KMS-11 (cell line): ENCODE results near the gene HTRA3.

Source experiments
- H2AFZ ChIP-seq: fragments of 200-600 bp; sonication (generic); 2 replicates; pipeline ENCODE4 v1.6.1; 2016; ENCODE audit warnings: antibody characterized with exemption, mixed run types, low read depth
- H3K27ac ChIP-seq: fragments of 200-600 bp; sonication (generic); 2 replicates; pipeline ENCODE4 v1.6.1; 2016; ENCODE audit warnings: mild to moderate bottlenecking, mixed run types
- H3K27me3 ChIP-seq: fragments of 200-600 bp; sonication (generic); 2 replicates; pipeline ENCODE4 v1.6.1; 2017; ENCODE audit warnings: mild to moderate bottlenecking, low read depth, mixed run types, moderate library complexity; ENCODE audit not compliant: insufficient read depth
- H3K36me3 ChIP-seq: fragments of 200-600 bp; sonication (generic); 2 replicates; pipeline ENCODE4 v1.6.1; 2017; ENCODE audit warnings: mild to moderate bottlenecking, mixed run types; ENCODE audit not compliant: insufficient read depth
- H3K4me1 ChIP-seq: fragments of 200-600 bp; sonication (generic); 2 replicates; pipeline ENCODE4 v1.6.1; 2016; ENCODE audit warnings: mild to moderate bottlenecking, low read depth, mixed run types; ENCODE audit not compliant: poor library complexity, severe bottlenecking
- H3K4me2 ChIP-seq: fragments of 200-600 bp; sonication (generic); 2 replicates; pipeline ENCODE4 v1.7.0; 2016; ENCODE audit warnings: mild to moderate bottlenecking, mixed run types
- H3K4me3 ChIP-seq: fragments of 200-600 bp; sonication (generic); IDR thresholded peaks from 2 replicates; pipeline ENCODE4 v1.6.1; 2017; ENCODE audit warnings: low read depth, low read length, mixed read lengths; ENCODE audit not compliant: insufficient read depth
- H3K79me2 ChIP-seq: fragments of 200-600 bp; sonication (generic); 2 replicates; pipeline ENCODE4 v1.6.1; 2016; ENCODE audit warnings: low read depth, mixed run types; ENCODE audit not compliant: insufficient read depth
- H3K9ac ChIP-seq: fragments of 200-600 bp; sonication (generic); 2 replicates; pipeline ENCODE4 v1.6.1; 2016; ENCODE audit warnings: mild to moderate bottlenecking, mixed run types
- H4K20me1 ChIP-seq: fragments of 200-600 bp; sonication (generic); 2 replicates; pipeline ENCODE4 v1.6.1; 2016; ENCODE audit warnings: mild to moderate bottlenecking, mixed run types; ENCODE audit not compliant: insufficient read depth
- TF ChIP-seq, protein P1 (sequence below): fragments of 200-600 bp; sonication (generic); conservative IDR thresholded peaks from 2 replicates; pipeline ENCODE4 v1.6.1; 2017; ENCODE audit warnings: low read depth, mild to moderate bottlenecking, antibody characterized with exemption, low read length, moderate library complexity, mixed read lengths

The HTRA3 gene

GRCh38 chr4:8322794-8323704, 53.5 kb downstream of the HTRA3 start:
- Histone ChIP-seq H3K9ac (no peak overlapping the region), H3K4me1 (no peaks in the 10 kb centered on the region), H3K4me3 (no peak overlapping the region), H3K27me3 (no peaks in the 10 kb centered on the region; the same call in 1 of the 2 replicates), H3K4me2 (no peak overlapping the region), H3K27ac (no peak overlapping the region), H4K20me1 (no peaks in the 10 kb centered on the region), H3K79me2 (no peaks in the 10 kb centered on the region), H2AFZ (no peak overlapping the region), H3K36me3 (no peaks in the 10 kb centered on the region)
- TF ChIP-seq, protein P1, sequence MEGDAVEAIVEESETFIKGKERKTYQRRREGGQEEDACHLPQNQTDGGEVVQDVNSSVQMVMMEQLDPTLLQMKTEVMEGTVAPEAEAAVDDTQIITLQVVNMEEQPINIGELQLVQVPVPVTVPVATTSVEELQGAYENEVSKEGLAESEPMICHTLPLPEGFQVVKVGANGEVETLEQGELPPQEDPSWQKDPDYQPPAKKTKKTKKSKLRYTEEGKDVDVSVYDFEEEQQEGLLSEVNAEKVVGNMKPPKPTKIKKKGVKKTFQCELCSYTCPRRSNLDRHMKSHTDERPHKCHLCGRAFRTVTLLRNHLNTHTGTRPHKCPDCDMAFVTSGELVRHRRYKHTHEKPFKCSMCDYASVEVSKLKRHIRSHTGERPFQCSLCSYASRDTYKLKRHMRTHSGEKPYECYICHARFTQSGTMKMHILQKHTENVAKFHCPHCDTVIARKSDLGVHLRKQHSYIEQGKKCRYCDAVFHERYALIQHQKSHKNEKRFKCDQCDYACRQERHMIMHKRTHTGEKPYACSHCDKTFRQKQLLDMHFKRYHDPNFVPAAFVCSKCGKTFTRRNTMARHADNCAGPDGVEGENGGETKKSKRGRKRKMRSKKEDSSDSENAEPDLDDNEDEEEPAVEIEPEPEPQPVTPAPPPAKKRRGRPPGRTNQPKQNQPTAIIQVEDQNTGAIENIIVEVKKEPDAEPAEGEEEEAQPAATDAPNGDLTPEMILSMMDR: no peak

- no peaks in the 10 kb centered on the region for H4K20me1 ChIP-seq
- no peaks in the 10 kb centered on the region for H3K4me1 ChIP-seq
- no peak overlapping the region for H3K27ac ChIP-seq
- H3K4me3 ChIP-seq: no peak overlapping the region
- no peak overlapping the region for H3K9ac ChIP-seq
- H2AFZ ChIP-seq: no peak overlapping the region
- no peaks in the 10 kb centered on the region; the same call in 1 of the 2 replicates for H3K27me3 ChIP-seq
- H3K79me2 ChIP-seq: no peaks in the 10 kb centered on the region
- TF ChIP-seq, protein P1: no peak
- H3K36me3 ChIP-seq: no peaks in the 10 kb centered on the region
- H3K4me2 ChIP-seq: no peak overlapping the region
These were observed 54.5 kb downstream of the HTRA3 start for GRCh38 chr4:8323947-8324555.

DNA sequence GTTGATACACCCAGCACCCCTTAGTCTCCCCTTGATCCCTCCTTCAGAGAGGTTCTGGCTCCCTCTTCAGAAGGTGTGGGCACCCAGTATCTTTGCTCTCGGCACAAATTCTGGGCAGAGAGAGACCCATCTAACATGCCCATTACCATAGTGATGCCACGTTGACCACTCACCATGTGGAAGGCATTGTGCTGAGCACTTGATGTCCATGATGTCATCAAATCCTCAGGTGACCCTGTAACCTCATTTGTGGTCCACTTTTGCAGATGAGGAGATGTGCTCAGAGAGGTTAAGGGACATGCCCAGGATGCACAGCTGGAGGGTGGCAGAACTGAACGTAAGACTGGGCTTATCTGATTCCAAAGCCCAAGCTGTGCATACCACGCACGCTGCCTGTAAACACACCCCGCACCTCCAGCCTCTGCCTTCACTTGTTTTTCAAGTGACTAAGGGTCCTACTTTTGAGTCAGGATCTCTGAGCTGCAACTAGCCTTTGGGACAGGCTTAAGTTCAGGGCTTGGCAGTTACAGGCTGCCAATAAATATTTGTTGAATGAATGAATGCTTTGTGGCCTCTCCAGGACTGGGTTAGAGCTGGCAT, 55.2 kb downstream of the HTRA3 start:
- H3K9ac ChIP-seq: no peak overlapping the region
- H3K27me3 ChIP-seq: no peaks in the 10 kb centered on the region
- no peaks in the 10 kb centered on the region for H3K4me1 ChIP-seq
- H3K27ac ChIP-seq: no peak overlapping the region
- no peak overlapping the region for H2AFZ ChIP-seq
- no peak overlapping the region for H3K4me3 ChIP-seq
- H3K36me3 ChIP-seq: no peaks in the 10 kb centered on the region
- TF ChIP-seq, protein P1: no peak
- H3K4me2 ChIP-seq: no peak overlapping the region
- H4K20me1 ChIP-seq: no peaks in the 10 kb centered on the region
- H3K79me2 ChIP-seq: no peaks in the 10 kb centered on the region

DNA sequence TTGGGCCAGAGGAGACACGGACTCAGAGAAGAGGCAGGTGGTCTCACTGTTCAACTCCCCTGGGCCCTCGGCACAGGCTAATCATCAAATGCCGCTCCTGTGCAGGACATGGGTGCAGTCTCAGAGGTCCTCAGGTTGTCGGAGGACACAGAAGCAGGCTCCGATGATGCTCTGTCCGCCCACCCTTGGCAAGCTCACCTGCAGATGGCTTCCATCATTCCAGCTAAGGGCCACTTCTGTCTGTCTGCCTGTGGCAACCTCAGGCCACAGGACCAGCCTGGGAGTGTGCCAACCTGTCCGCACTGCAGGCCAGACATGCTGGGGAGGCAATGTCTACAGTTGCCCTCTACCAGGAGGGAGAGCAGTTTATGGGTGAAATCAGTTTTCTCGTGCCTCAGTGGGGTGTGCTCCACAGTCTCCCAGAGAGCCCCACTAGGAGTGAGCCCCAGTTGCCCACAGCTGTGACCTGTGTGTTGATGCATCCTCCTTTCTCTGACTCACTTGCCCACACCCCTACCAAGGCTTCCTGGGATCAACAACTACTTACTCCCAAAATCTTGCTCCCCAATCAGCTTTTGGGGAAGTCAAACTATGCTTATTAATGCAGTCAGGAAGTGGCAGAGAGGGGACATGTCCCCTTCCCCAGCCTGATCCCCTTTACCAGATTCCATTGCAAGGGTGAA, 55.9 kb downstream of the HTRA3 start:
- Histone ChIP-seq H3K4me2 (no peak overlapping the region), H3K4me1 (no peaks in the 10 kb centered on the region), H4K20me1 (no peaks in the 10 kb centered on the region), H3K27me3 (no peaks in the 10 kb centered on the region), H3K9ac (no peak overlapping the region), H3K79me2 (no peaks in the 10 kb centered on the region), H3K27ac (no peak overlapping the region), H2AFZ (no peak overlapping the region), H3K36me3 (no peaks in the 10 kb centered on the region), H3K4me3 (no peak overlapping the region)
- TF ChIP-seq, protein P1: no peak
